ENCODE measurements around the gene NADK2. TPM values are rescaled to one million over a fixed set of nuclear protein-coding genes. Genes with fewer than 3 reads are reported as not detected.
"Not testable (repeated sequence)": the region's sequence is repeated elsewhere in the genome, so short reads cannot be mapped to it uniquely, and the experiment has no call there.

The NADK2 gene
- total RNA-seq = 15.4 and 26.2 TPM in 2 replicates

- DNase-seq (ENCODE audit: low read depth in 2 of 2) = peak; percentile 87 to 96
Measured at GRCh38 chr5:36241631-36242533, at the start of gene NADK2. NADK2 (minus strand) TSS chr5:36241925; CDS start chr5:36241798, 127 bp downstream.

GRCh38 chr5:36285837-36286615 lies 44.3 kb upstream of the NADK2 start:
- no peak for DNase-seq (ENCODE audit: low read depth in 2 of 2)

GRCh38 chr5:36283775-36284174 lies 42.0 kb upstream of the NADK2 start:
- DNase-seq (ENCODE audit: low read depth in 2 of 2) = not testable (repeated sequence)

GRCh38 chr5:36281626-36282025 lies 39.9 kb upstream of the NADK2 start:
- DNase-seq (ENCODE audit: low read depth in 2 of 2) = no peak

- no peak for DNase-seq (ENCODE audit: low read depth in 2 of 2)
Measured at GRCh38 chr5:36279054-36279698, 37.5 kb upstream of the NADK2 start.

GRCh38 chr5:36277521-36278176 lies 35.9 kb upstream of the NADK2 start:
- DNase-seq (ENCODE audit: low read depth in 2 of 2) = no peak

GRCh38 chr5:36276864-36277263 lies 35.1 kb upstream of the NADK2 start:
- DNase-seq (ENCODE audit: low read depth in 2 of 2) = no peak

- DNase-seq (ENCODE audit: low read depth in 2 of 2) = no peak
Measured at GRCh38 chr5:36273809-36274526, 32.2 kb upstream of the NADK2 start.

- no peak for DNase-seq (ENCODE audit: low read depth in 2 of 2)
Measured at GRCh38 chr5:36272136-36272690, 30.5 kb upstream of the NADK2 start.

GRCh38 chr5:36270876-36271575 lies 29.3 kb upstream of the NADK2 start:
- no peak for DNase-seq (ENCODE audit: low read depth in 2 of 2)

GRCh38 chr5:36270175-36270574 lies 28.4 kb upstream of the NADK2 start:
- DNase-seq (ENCODE audit: low read depth in 2 of 2) = no peak

GRCh38 chr5:36269478-36269877 lies 27.8 kb upstream of the NADK2 start:
- DNase-seq (ENCODE audit: low read depth in 2 of 2) = no peak

- DNase-seq (ENCODE audit: low read depth in 2 of 2) = no peak
Measured at GRCh38 chr5:36267905-36268304, 26.2 kb upstream of the NADK2 start.

GRCh38 chr5:36264202-36264760 lies 22.6 kb upstream of the NADK2 start:
- no peak for DNase-seq (ENCODE audit: low read depth in 2 of 2)

GRCh38 chr5:36261186-36261585 lies 19.5 kb upstream of the NADK2 start:
- DNase-seq (ENCODE audit: low read depth in 2 of 2) = no peak

GRCh38 chr5:36253575-36253974 lies 11.8 kb upstream of the NADK2 start:
- no peak for DNase-seq (ENCODE audit: low read depth in 2 of 2)

GRCh38 chr5:36252722-36253365 lies 11.1 kb upstream of the NADK2 start:
- DNase-seq (ENCODE audit: low read depth in 2 of 2) = peak in 1 of 2 donors; percentile 4

GRCh38 chr5:36251218-36251617 lies 9.5 kb upstream of the NADK2 start:
- DNase-seq (ENCODE audit: low read depth in 2 of 2) = no peak

- no peak for DNase-seq (ENCODE audit: low read depth in 2 of 2)
Measured at GRCh38 chr5:36250427-36250826, 8.7 kb upstream of the NADK2 start.

Measured in dermis microvascular lymphatic vessel endothelial cell (primary cell).